ENCODE measurements around the gene ACTR8. TPM values are rescaled to one million over a fixed set of nuclear protein-coding genes. Genes with fewer than 3 reads are reported as not detected.

The ACTR8 gene
- total and polyA plus RNA-seq, 2 of the 13 experiments (the other 11 are each of a cell fraction or from before 2014, with no cell fraction given): 15.5 to 29.0 TPM

- no peak for TF ChIP-seq NR1H2 (CRISPR knock-in tag; IDR thresholded peaks at IDR 0.05; ENCODE audit: borderline replicate concordance, low read depth)
- peak in 1 of 2 experiments; percentile 45; a peak in 2 of 4 replicates for TF ChIP-seq POLR2A (IDR thresholded peaks at IDR 0.05; ENCODE audit: insufficient read depth in 1 of 2, low read depth in 2 of 2, low read length in 2 of 2)
- TF ChIP-seq RFXAP (CRISPR knock-in tag; IDR thresholded peaks at IDR 0.05; ENCODE audit: borderline replicate concordance): peak; percentile 89; the same call in 1 of the 2 replicates
- TF ChIP-seq ATM (IDR thresholded peaks at IDR 0.05; ENCODE audit: borderline replicate concordance): no peak
- TF ChIP-seq ZNF687 (CRISPR knock-in tag; IDR thresholded peaks at IDR 0.05): peak; percentile 96
- TF ChIP-seq MTA3 (CRISPR knock-in tag; IDR thresholded peaks at IDR 0.05): no peak
- no peak for TF ChIP-seq PTBP1 (IDR thresholded peaks at IDR 0.05; ENCODE audit: low read depth, low read length, poor library complexity, severe bottlenecking)
- no peak for TF ChIP-seq ZKSCAN1 (IDR thresholded peaks at IDR 0.05; ENCODE audit: low read length)
- peak; percentile 11 for TF ChIP-seq CCAR2 (optimal IDR thresholded peaks at IDR 0.05; ENCODE audit: low read depth, low read length)
- no peak for TF ChIP-seq POGZ (CRISPR knock-in tag; IDR thresholded peaks at IDR 0.05)
- no peak for TF ChIP-seq YEATS2 (CRISPR knock-in tag; IDR thresholded peaks at IDR 0.05; ENCODE audit: borderline replicate concordance)
- no peak for TF ChIP-seq SNRNP70 (IDR thresholded peaks at IDR 0.05; ENCODE audit: low read depth, low read length)
- TF ChIP-seq DDIT3 (CRISPR knock-in tag; IDR thresholded peaks at IDR 0.05): no peak
- no peak for TF ChIP-seq ZNF777 (CRISPR knock-in tag; IDR thresholded peaks at IDR 0.05)
- TF ChIP-seq SNAPC2 (CRISPR knock-in tag; IDR thresholded peaks at IDR 0.05): peak; percentile 20; the same call in 1 of the 2 replicates
- TF ChIP-seq NBN (conservative IDR thresholded peaks at IDR 0.05): no peak
- no peak for TF ChIP-seq ZNF558 (CRISPR knock-in tag; IDR thresholded peaks at IDR 0.05; ENCODE audit: borderline replicate concordance)
- no peak for TF ChIP-seq ZNF646 (CRISPR knock-in tag; IDR thresholded peaks at IDR 0.05)
- TF ChIP-seq ZNF788 (CRISPR knock-in tag; IDR thresholded peaks at IDR 0.05; ENCODE audit: borderline replicate concordance): peak; percentile 81
Measured at GRCh38 chr3:53842436-53843194, 39.3 kb downstream of the ACTR8 start (continued).

Data from HepG2 (cell line).